K562 (cell line): ENCODE measurements around the gene KIRREL1. TPM values are rescaled to one million over a fixed set of nuclear protein-coding genes. Genes with fewer than 3 reads are reported as not detected.
A peak's percentile ranks its signal among the peaks of the same experiment; 100 is the strongest.

Experiments
- ATAC-seq: fragments of 200-7000 bp; cut with Tn5 transposase; 3 replicates; pipeline ENCODE4 v1.9.1; 2020; ENCODE audit warnings: moderate library complexity
- BruUV-seq: library from RNA; stranded (reverse); fragments of 400-500 nt; replicated peaks from 2 replicates; lab custom pipeline; 2021; lab: Mats Ljungman, UMichigan
- CTCF ChIA-PET: fragments of 300-600 bp; formaldehyde crosslinking; extraction: SDS; loops from one replicate; lab custom pipeline; 2021; ENCODE audit warnings: low intra/inter-chr PET ratio; lab: Yijun Ruan, JAX
- POLR2A ChIA-PET: fragments of 300-600, 350-650 bp; sonication (Branson Sonifier 250); formaldehyde crosslinking; extraction: SDS; loops from one replicate; lab custom pipeline; 2021; ENCODE audit warnings: antibody characterized with exemption, inconsistent platforms; lab: Yijun Ruan, JAX
- DNase-seq, 4 experiments: peaks; one replicate each; pipeline versions ENCODE4 v3.0.0 to v3.0.0-alpha.2; 2011 to 2018; ENCODE audit warnings: low spot score in 3 of 4, mixed read lengths in 3 of 4; ENCODE audit errors: extremely low read depth in 1 of 4
- FAIRE-seq: peaks from 2 replicates; lab custom pipeline; 2011; peaks lifted over from hg19 to GRCh38; lab: Jason Lieb, UNC
- H2AFZ ChIP-seq: 2 replicates; pipeline ENCODE4 v1.6.0; 2011; ENCODE audit warnings: low read depth, low read length, control low read depth, inconsistent platforms
- H3K27ac ChIP-seq: fragments of 200-600 bp; 3 replicates; pipeline ENCODE4 v1.8.0; 2011; ENCODE audit warnings: low read depth, mild to moderate bottlenecking, control low read depth, inconsistent platforms, low read length, moderate library complexity, mixed read lengths; ENCODE audit errors: extremely low read depth
- H3K27me3 ChIP-seq, 2 experiments: fragments of 300-600 bp in 1 of 2; 2 replicates in 1 of 2; 3 replicates in 1 of 2; pipeline versions ENCODE4 v1.6.0 to v1.8.0; 2011; ENCODE audit warnings: inconsistent platforms in 2 of 2, low read length in 2 of 2, mild to moderate bottlenecking in 1 of 2, mixed read lengths in 1 of 2, moderate library complexity in 1 of 2; ENCODE audit not compliant: control insufficient read depth in 2 of 2, insufficient read depth in 2 of 2
- H3K36me3 ChIP-seq: fragments of 300-600 bp; 3 replicates; pipeline ENCODE4 v1.8.0; 2011; ENCODE audit warnings: mild to moderate bottlenecking, low read length, inconsistent platforms; ENCODE audit not compliant: control insufficient read depth, insufficient read depth
- H3K4me1 ChIP-seq, 2 experiments: fragments of 200-600 bp in 1 of 2; replicated peaks in 1 of 2; 2 replicates in 1 of 2; 3 replicates in 1 of 2; pipeline versions ENCODE4 v1.5.1 to v1.8.0; 2011; ENCODE audit warnings: inconsistent platforms in 2 of 2, low read length in 2 of 2, mild to moderate bottlenecking in 1 of 2, mixed read lengths in 1 of 2, moderate library complexity in 1 of 2; ENCODE audit not compliant: control insufficient read depth in 2 of 2, insufficient read depth in 2 of 2
- H3K4me2 ChIP-seq: 2 replicates; pipeline ENCODE4 v1.6.1; 2011; ENCODE audit warnings: low read length, control low read depth, inconsistent platforms, mixed read lengths; ENCODE audit not compliant: insufficient read depth
- H3K4me3 ChIP-seq: fragments of 200-600 bp; sonication (generic), shearing (Covaris generic); 2 replicates; pipeline ENCODE4 v1.5.1; 2016; ENCODE audit warnings: control low read depth, inconsistent platforms
- H3K79me2 ChIP-seq: fragments of 200-600 bp; 3 replicates; pipeline ENCODE4 v1.8.0; 2011; ENCODE audit warnings: low read length, inconsistent platforms; ENCODE audit not compliant: control insufficient read depth, insufficient read depth
- H3K9ac ChIP-seq, 2 experiments: 2 replicates each; pipeline versions ENCODE4 v1.6.0 to v1.6.1; 2011; ENCODE audit warnings: low read depth in 2 of 2, low read length in 2 of 2, control low read depth in 1 of 2, inconsistent platforms in 1 of 2, mild to moderate bottlenecking in 1 of 2, mixed read lengths in 1 of 2; ENCODE audit not compliant: insufficient read depth in 1 of 2
- H3K9me1 ChIP-seq: one replicate; pipeline ENCODE4 v1.6.0; 2011; ENCODE audit warnings: inconsistent platforms, mild to moderate bottlenecking, low read length, moderate library complexity; ENCODE audit not compliant: control insufficient read depth, insufficient read depth
- H3K9me3 ChIP-seq: replicated peaks from 2 replicates; pipeline ENCODE4 v1.5.1; 2011; ENCODE audit warnings: low read depth, low read length, inconsistent platforms; ENCODE audit not compliant: control insufficient read depth, insufficient read depth
- H4K20me1 ChIP-seq: replicated peaks from 2 replicates; pipeline ENCODE4 v1.6.1; 2011; ENCODE audit warnings: low read length, inconsistent platforms, mixed read lengths; ENCODE audit not compliant: control insufficient read depth, insufficient read depth
- CBFA2T2 ChIP-seq: fragments of 450-650 bp; conservative IDR thresholded peaks from 2 replicates; pipeline ENCODE4 v1.6.1; 2017; ENCODE audit warnings: mild to moderate bottlenecking
- CHD4 ChIP-seq: fragments of 200-600 bp; sonication (generic); IDR thresholded peaks from 3 replicates; pipeline ENCODE4 v1.6.1; 2012; ENCODE audit warnings: low read depth, mild to moderate bottlenecking, mixed read lengths, low read length, inconsistent platforms; ENCODE audit not compliant: insufficient read depth, insufficient replicate concordance, poor library complexity, severe bottlenecking
- EP300 ChIP-seq: IDR thresholded peaks from 2 replicates; pipeline ENCODE4 v1.6.1; 2012; ENCODE audit warnings: low read length, improper control_type of control experiment
- MAFF ChIP-seq: IDR thresholded peaks from 2 replicates; pipeline ENCODE4 v1.6.1; 2012; ENCODE audit warnings: low read length, improper control_type of control experiment
- NCOA2 ChIP-seq, 2 experiments: fragments of 450-650 bp; IDR thresholded peaks; 2 replicates each; pipeline ENCODE4 v1.6.1; 2018; ENCODE audit warnings: mild to moderate bottlenecking in 2 of 2, moderate library complexity in 1 of 2; ENCODE audit not compliant: partially characterized antibody in 2 of 2
- POLR2AphosphoS2 ChIP-seq: IDR thresholded peaks from 2 replicates; pipeline ENCODE4 v1.6.1; 2012; ENCODE audit warnings: low read length, improper control_type of control experiment
- RBBP5 ChIP-seq: fragments of 200-600 bp; sonication (generic); IDR thresholded peaks from 2 replicates; pipeline ENCODE4 v1.6.1; 2012; ENCODE audit warnings: borderline replicate concordance, mild to moderate bottlenecking, low read length, control low read depth, inconsistent platforms; ENCODE audit not compliant: insufficient read depth, poor library complexity, severe bottlenecking
- SIN3A ChIP-seq, 2 experiments: fragments of 150-350 bp in 1 of 2; IDR thresholded peaks; 2 replicates each; pipeline ENCODE4 v1.6.1; 2011 to 2016; ENCODE audit warnings: borderline replicate concordance in 2 of 2, low read depth in 2 of 2, low read length in 2 of 2, mild to moderate bottlenecking in 2 of 2, moderate library complexity in 2 of 2; ENCODE audit not compliant: control insufficient read depth in 1 of 2
- SMAD3 ChIP-seq: fragments of 450-650 bp; formaldehyde crosslinking; conservative IDR thresholded peaks from 2 replicates; pipeline ENCODE4 v1.4.0; 2020; ENCODE audit warnings: mild to moderate bottlenecking
- SUPT5H ChIP-seq: fragments of 450-650 bp; IDR thresholded peaks from 2 replicates; pipeline ENCODE4 v1.6.1; 2016
- TAF1 ChIP-seq: IDR thresholded peaks from 2 replicates; pipeline ENCODE4 v1.6.1; 2011; ENCODE audit warnings: mild to moderate bottlenecking, low read length, moderate library complexity; ENCODE audit not compliant: insufficient read depth, control insufficient read depth, severe bottlenecking; ENCODE audit errors: extremely low read depth
- TEAD4 ChIP-seq, 2 experiments: sonication (generic) in 1 of 2; formaldehyde crosslinking in 1 of 2; IDR thresholded peaks; 2 replicates each; pipeline versions ENCODE4 v1.6.1 to v1.8.0; 2012 to 2022; ENCODE audit warnings: borderline replicate concordance in 1 of 2, inconsistent platforms in 1 of 2, low read length in 1 of 2, mild to moderate bottlenecking in 1 of 2, missing genetic modification reagents in 1 of 2
- U2AF1 ChIP-seq: fragments of 200-400 bp; formaldehyde crosslinking; optimal IDR thresholded peaks from 2 replicates; pipeline ENCODE3; 2017; ENCODE audit warnings: mild to moderate bottlenecking, low read depth, low read length, moderate library complexity
- ZBTB7A ChIP-seq: IDR thresholded peaks from 2 replicates; pipeline ENCODE4 v1.6.1; 2011; ENCODE audit warnings: low read depth, mild to moderate bottlenecking, low read length, moderate library complexity, borderline replicate concordance; ENCODE audit not compliant: control insufficient read depth
- ZNF263 ChIP-seq: sonication (generic); formaldehyde crosslinking; IDR thresholded peaks from 2 replicates; pipeline ENCODE4 v1.8.0; 2022; ENCODE audit warnings: mild to moderate bottlenecking, missing genetic modification reagents, borderline replicate concordance
- ZNF347 ChIP-seq: fragments of 450-650 bp; formaldehyde crosslinking; IDR thresholded peaks from 2 replicates; pipeline ENCODE4 v1.4.0; 2020; ENCODE audit warnings: low read depth, mild to moderate bottlenecking, moderate library complexity
- ZNF57 ChIP-seq: fragments of 450-650 bp; formaldehyde crosslinking; IDR thresholded peaks from 2 replicates; pipeline ENCODE4 v1.4.0; 2020; ENCODE audit warnings: mild to moderate bottlenecking, moderate library complexity
- WGBS: fragments of 100-300 bp; shearing (Covaris generic); methylation state at CpG from one replicate; pipeline ENCODE4 v1.1.6; 2016; ENCODE audit warnings: low coverage, mixed read lengths; ENCODE audit not compliant: insufficient coverage; ENCODE audit errors: missing lambda C conversion rate; 5-methylcytosine and 5-hydroxymethylcytosine counted together
- in situ Hi-C: fragments of 300-500 bp; cut with MboI; formaldehyde crosslinking; loops from 4 replicates; pipeline ENCODE4 v1.15.0; 2018; ENCODE audit warnings: inconsistent platforms, mixed read lengths
- intact Hi-C: fragments of 100-400 bp; cut with micrococcal nuclease; formaldehyde crosslinking; loops from 2 replicates; pipeline ENCODE4 v1.14.2; 2022
- polyA plus RNA-seq, 8 experiments: library from polyadenylated mRNA; depleted of rRNA in 4 of 8; stranded (reverse) in 5 of 8; unstranded in 3 of 8; fragments of >200 nt; fragmentation: Nextera tagmentation in 2 of 8; fragmentation: Illumina TruSeq in 1 of 8; extraction: Ambion mirVana in 2 of 8; extraction: Trizol in 1 of 8; gene quantifications; 2 replicates each; pipeline versions ENCODE4 v1.2.1 to v1.2.3, GENCODE V29; 2011 to 2014; ENCODE audit warnings: inconsistent platforms in 1 of 8, missing spikeins in 1 of 8
- total RNA-seq, 7 experiments: library from RNA; depleted of rRNA in 6 of 7; stranded (reverse); fragments of >200 nt in 6 of 7; fragmentation: Illumina TruSeq in 2 of 7; extraction: Trizol in 2 of 7; gene quantifications; 2 replicates each; pipeline versions ENCODE4 v1.2.1 to v1.2.3, GENCODE V29; 2011 to 2021; ENCODE audit warnings: low replicate concordance in 1 of 7
- TF ChIP-seq, protein P1 (sequence below): fragments of 250-450 bp; sonication (Bioruptor Pico); IDR thresholded peaks from 2 replicates; pipeline ENCODE4 v1.5.0; 2022; ENCODE audit warnings: mild to moderate bottlenecking

The KIRREL1 gene
- total and polyA plus RNA-seq, 9 of the 15 experiments (the other 6 are each of a cell fraction or from before 2014, with no cell fraction given) = under 0.01 to 0.22 (median 0.03) TPM; not detected in 3

DNA sequence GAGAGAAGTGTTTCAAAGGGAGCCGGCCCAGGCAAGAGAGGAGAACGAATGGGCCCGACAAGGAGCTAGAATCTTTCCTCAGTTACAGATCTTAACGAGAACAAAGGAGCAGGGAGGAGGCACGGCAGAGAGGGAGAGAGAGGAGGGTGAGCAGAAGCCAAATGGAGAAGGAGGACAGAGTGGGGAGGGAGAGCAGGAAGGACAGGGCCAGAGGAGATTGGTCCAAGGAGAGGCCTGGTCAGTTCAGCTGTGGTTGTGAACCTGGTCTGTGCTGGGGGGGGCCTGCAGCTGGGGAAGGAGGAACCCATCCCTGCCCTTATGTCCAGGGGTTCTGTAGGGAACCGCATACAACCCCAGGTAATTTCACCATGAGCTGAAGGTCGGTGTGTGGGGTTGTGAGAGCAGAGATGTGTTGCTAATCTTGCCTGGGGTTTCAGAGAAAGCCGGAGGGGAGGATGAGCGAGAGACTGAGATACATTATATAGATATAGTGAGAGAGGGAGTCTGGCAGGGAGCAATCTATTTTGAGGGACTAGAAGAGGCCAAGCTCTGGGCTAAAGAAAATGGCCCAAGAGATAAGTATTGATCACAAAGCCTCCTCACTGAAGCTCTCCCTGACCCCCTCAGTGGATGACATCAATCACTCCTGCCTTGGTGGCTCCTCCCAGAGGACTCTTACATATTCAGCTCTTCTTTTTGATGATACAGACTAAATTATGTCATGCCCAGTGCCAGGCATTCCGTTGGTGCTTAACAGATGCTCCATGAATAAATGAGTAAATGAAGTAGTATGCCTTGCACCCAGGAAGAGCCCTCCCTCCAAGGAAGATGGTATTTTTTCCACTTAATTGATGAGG is 123.1 kb downstream of the KIRREL1 start:
- H3K79me2 ChIP-seq = no peaks in the 10 kb centered on the region
- H3K4me1 ChIP-seq = peaks cover 2 to 6% of the 10 kb centered on the region in 2 experiments; a peak in 3 of 5 replicates
- no peaks in the 10 kb centered on the region for H3K36me3 ChIP-seq
- POLR2A ChIA-PET = no interaction called here
- BruUV-seq = no TSS peak
- DNase-seq = peak in 2 of 4 experiments; percentile 34 to 42
- H3K9me1 ChIP-seq = no peaks in the 10 kb centered on the region
- no peak; the same call in 1 of the 3 replicates for ATAC-seq
- 0 out of 2 replicates have a peak overlapping the region, but pooled peaks have one; percentile 24 for H2AFZ ChIP-seq
- in situ Hi-C loops (no loop called here), intact Hi-C loops (no loop called here)
- CTCF ChIA-PET = interaction anchor here (0.9 kb wide), 1 partner anchor 9 kb away, joined by 3 read pairs; no protein-coding TSS in a partner anchor
- H3K9ac ChIP-seq = no peak overlapping the region
- H3K4me3 ChIP-seq = no peak overlapping the region
- FAIRE-seq = no peak
- under 1% methylated on average over 9 of the region's 10 CpGs for WGBS
- H3K9me3 ChIP-seq = peaks cover 6% of the 10 kb centered on the region
- H3K27ac ChIP-seq = no peak overlapping the region
- H3K4me2 ChIP-seq = no peak overlapping the region
- H4K20me1 ChIP-seq = no peaks in the 10 kb centered on the region
- H3K27me3 ChIP-seq = peaks cover 6 to 28% of the 10 kb centered on the region in 2 experiments; a peak in 3 of 5 replicates
- no peak for TF ChIP-seq MAFF
- no peak for TF ChIP-seq NCOA2 (IDR thresholded peaks at IDR 0.05; ENCODE audit: partially characterized antibody in 2 of 2)
- TF ChIP-seq SUPT5H = no peak
- no peak for TF ChIP-seq ZBTB7A
- TF ChIP-seq TAF1 = no peak
- TF ChIP-seq ZNF57 (CRISPR knock-in tag) = no peak
- TF ChIP-seq, protein P1, sequence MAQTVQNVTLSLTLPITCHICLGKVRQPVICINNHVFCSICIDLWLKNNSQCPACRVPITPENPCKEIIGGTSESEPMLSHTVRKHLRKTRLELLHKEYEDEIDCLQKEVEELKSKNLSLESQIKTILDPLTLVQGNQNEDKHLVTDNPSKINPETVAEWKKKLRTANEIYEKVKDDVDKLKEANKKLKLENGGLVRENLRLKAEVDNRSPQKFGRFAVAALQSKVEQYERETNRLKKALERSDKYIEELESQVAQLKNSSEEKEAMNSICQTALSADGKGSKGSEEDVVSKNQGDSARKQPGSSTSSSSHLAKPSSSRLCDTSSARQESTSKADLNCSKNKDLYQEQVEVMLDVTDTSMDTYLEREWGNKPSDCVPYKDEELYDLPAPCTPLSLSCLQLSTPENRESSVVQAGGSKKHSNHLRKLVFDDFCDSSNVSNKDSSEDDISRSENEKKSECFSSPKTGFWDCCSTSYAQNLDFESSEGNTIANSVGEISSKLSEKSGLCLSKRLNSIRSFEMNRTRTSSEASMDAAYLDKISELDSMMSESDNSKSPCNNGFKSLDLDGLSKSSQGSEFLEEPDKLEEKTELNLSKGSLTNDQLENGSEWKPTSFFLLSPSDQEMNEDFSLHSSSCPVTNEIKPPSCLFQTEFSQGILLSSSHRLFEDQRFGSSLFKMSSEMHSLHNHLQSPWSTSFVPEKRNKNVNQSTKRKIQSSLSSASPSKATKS (CRISPR knock-in tag) = no peak
- TF ChIP-seq SIN3A (IDR thresholded peaks at IDR 0.05; ENCODE audit: borderline replicate concordance in 2 of 2, control insufficient read depth in 1 of 2, low read depth in 2 of 2, low read length in 2 of 2) = no peak
- no peak for TF ChIP-seq ZNF347
- no peak for TF ChIP-seq CBFA2T2
- peak; percentile 8; the same call in 1 of the 2 replicates for TF ChIP-seq EP300
- TF ChIP-seq RBBP5 = no peak
- peak; percentile 87 for TF ChIP-seq ZNF263 (CRISPR knock-in tag)
- TF ChIP-seq TEAD4 (IDR thresholded peaks at IDR 0.05; ENCODE audit: low read length) = no peak
- TF ChIP-seq TEAD4 (CRISPR knock-in tag; IDR thresholded peaks at IDR 0.05; ENCODE audit: borderline replicate concordance) = no peak
- no peak for TF ChIP-seq U2AF1
- no peak for TF ChIP-seq CHD4
- no peak for TF ChIP-seq POLR2AphosphoS2
- TF ChIP-seq SMAD3 (CRISPR knock-in tag) = no peak
